Stimulated activated naive CD8-positive, alpha-beta T cell treated with anti-CD3 and anti-CD28 coated beads, Interleukin-15, Interleukin-2, amounts not matched to agents 100 ng/mL and 50 ng/mL, for 24 hours (primary cell): ENCODE measurements around the gene RYR2.

Experiments used
- H3K27ac Mint-ChIP-seq: one replicate; pipeline ENCODE4 v1.8.0; 2021; ENCODE audit warnings: mild to moderate bottlenecking, mixed read lengths
- H3K27me3 Mint-ChIP-seq: one replicate; pipeline ENCODE4 v1.8.0; 2021; ENCODE audit warnings: mixed read lengths
- H3K36me3 Mint-ChIP-seq: one replicate; pipeline ENCODE4 v1.8.0; 2021; ENCODE audit warnings: low read depth, mixed read lengths
- H3K4me1 Mint-ChIP-seq: one replicate; pipeline ENCODE4 v1.8.0; 2021; ENCODE audit warnings: low read depth, mixed read lengths
- H3K4me3 Mint-ChIP-seq: one replicate; pipeline ENCODE4 v1.8.0; 2021; ENCODE audit warnings: mild to moderate bottlenecking, mixed read lengths
- H3K9me3 Mint-ChIP-seq: one replicate; pipeline ENCODE4 v1.8.0; 2021; ENCODE audit warnings: mixed read lengths

Gene RYR2

DNA sequence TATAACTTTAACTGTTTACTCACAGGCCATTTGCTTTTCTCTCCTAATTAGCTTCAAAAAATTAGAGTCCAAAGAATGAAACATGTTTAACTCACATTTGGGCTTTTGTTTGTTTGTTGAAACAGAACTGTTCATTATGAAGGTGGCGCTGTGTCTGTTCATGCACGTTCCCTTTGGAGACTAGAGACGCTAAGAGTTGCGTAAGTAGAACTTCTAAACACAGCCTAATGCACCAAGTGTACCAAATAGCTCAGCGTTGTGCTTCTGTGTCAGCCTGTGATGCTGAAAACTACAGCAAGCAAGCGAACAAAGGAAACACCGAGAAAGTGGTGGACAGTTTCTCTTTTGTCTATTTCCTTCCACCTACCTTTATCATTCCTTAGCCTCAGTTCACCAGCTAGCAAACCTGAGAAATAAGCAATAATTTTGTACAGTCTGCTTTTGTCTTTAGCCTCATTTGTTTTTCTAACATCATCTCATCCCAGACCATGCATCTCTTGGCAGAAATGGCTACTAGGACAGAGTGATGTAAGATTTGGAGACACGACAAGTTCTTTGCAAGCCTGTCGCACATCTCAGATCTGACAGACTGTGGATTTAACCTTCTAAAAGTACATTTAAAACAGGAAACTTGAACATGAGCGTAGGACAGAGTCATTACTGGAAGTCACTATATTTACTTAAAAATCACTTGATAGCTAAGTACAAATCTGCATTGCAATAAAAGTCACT, 375.1 kb downstream of the RYR2 start:
- no peaks in the 10 kb centered on the region for H3K36me3 Mint-ChIP-seq
- no peak overlapping the region for H3K4me3 Mint-ChIP-seq
- H3K9me3 Mint-ChIP-seq: peaks cover 3% of the 10 kb centered on the region
- H3K27ac Mint-ChIP-seq: no peak overlapping the region
- H3K27me3 Mint-ChIP-seq: no peaks in the 10 kb centered on the region
- H3K4me1 Mint-ChIP-seq: no peaks in the 10 kb centered on the region

DNA sequence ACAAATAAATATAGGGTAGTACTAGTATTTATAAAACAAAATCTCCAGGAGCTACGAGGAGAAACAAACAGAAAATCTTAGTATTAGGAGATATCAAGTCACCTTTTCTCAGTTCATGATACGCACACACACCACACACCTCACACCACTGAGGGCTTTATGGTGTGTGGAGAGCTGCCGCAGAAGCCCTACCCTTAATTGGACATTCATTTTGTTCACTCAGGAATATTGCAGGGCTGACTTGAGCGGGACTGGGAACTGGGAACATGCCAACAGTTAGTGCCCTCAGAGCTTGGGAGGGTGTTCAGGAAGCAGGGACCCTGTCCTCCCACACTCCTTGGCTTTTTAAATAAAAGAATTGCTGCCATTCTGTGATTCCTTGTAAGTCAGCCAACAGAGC, 386.8 kb downstream of the RYR2 start:
- H3K27ac Mint-ChIP-seq: no peak overlapping the region
- no peaks in the 10 kb centered on the region for H3K27me3 Mint-ChIP-seq
- no peak overlapping the region for H3K4me3 Mint-ChIP-seq
- no peaks in the 10 kb centered on the region for H3K9me3 Mint-ChIP-seq
- no peaks in the 10 kb centered on the region for H3K4me1 Mint-ChIP-seq
- H3K36me3 Mint-ChIP-seq: no peaks in the 10 kb centered on the region

DNA sequence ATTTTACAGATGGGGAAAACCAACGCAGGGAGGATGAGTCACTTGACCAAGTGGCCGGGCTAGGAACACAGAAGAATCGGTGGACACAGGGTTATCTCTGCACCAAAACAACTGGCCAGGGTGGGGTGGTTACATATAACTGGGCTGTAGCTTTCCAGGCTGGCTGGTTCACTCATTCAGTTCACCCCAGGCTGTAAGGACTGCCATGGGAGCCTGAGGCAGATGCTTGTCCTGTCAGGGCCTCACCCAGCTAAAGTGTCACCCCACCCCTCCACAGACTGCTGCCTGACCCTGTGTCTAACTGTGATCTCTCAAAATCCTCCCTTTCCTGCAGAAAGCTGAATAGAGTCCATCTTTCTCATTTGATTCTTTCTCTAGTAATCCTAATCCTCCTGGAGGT, 387.3 kb downstream of the RYR2 start:
- H3K36me3 Mint-ChIP-seq: no peaks in the 10 kb centered on the region
- H3K4me3 Mint-ChIP-seq: no peak overlapping the region
- H3K9me3 Mint-ChIP-seq: no peaks in the 10 kb centered on the region
- H3K4me1 Mint-ChIP-seq: no peaks in the 10 kb centered on the region
- H3K27ac Mint-ChIP-seq: no peak overlapping the region
- no peaks in the 10 kb centered on the region for H3K27me3 Mint-ChIP-seq

DNA sequence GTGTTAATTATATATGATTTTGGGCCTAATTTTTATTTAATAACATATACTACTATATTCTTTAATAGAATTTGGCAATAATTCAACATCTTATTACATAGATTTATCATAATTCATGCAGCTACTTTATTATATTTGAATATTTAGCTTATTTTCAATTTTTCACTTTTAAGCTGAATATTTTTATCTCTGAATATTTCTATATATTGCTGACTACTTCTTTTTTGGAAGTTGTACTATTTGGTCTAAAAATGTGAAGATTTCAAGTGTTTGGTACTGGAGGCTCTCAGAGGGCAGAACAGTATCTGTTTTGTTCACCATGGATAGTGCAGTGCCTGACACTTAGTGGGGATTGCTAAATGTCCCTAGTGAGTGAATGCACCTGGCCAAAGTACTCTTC, 389.5 kb downstream of the RYR2 start:
- no peaks in the 10 kb centered on the region for H3K36me3 Mint-ChIP-seq
- H3K27ac Mint-ChIP-seq: no peak overlapping the region
- H3K27me3 Mint-ChIP-seq: no peaks in the 10 kb centered on the region
- H3K4me3 Mint-ChIP-seq: no peak overlapping the region
- no peaks in the 10 kb centered on the region for H3K4me1 Mint-ChIP-seq
- H3K9me3 Mint-ChIP-seq: no peaks in the 10 kb centered on the region

DNA sequence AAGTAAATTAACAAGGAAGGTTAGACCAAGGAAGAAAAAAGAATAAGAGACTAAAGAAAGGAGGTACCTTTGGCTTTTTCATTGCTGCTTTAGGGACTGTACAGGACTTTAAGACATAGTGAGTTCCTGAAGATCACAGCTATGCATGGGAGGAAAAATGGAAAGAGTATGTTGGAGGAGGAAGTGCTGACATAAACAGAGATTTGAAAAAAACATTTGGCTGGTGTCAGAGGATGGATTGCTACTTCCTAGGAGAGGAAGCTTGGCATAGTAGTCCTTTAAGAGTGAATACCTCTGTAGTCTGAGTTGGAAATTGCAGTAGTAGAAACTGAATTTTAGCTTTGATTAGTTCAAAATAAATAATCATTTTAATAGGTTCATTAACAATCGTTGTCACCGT, 398.4 kb downstream of the RYR2 start:
- no peaks in the 10 kb centered on the region for H3K27me3 Mint-ChIP-seq
- no peaks in the 10 kb centered on the region for H3K4me1 Mint-ChIP-seq
- no peak overlapping the region for H3K4me3 Mint-ChIP-seq
- no peak overlapping the region for H3K27ac Mint-ChIP-seq
- H3K36me3 Mint-ChIP-seq: no peaks in the 10 kb centered on the region
- no peaks in the 10 kb centered on the region for H3K9me3 Mint-ChIP-seq

DNA sequence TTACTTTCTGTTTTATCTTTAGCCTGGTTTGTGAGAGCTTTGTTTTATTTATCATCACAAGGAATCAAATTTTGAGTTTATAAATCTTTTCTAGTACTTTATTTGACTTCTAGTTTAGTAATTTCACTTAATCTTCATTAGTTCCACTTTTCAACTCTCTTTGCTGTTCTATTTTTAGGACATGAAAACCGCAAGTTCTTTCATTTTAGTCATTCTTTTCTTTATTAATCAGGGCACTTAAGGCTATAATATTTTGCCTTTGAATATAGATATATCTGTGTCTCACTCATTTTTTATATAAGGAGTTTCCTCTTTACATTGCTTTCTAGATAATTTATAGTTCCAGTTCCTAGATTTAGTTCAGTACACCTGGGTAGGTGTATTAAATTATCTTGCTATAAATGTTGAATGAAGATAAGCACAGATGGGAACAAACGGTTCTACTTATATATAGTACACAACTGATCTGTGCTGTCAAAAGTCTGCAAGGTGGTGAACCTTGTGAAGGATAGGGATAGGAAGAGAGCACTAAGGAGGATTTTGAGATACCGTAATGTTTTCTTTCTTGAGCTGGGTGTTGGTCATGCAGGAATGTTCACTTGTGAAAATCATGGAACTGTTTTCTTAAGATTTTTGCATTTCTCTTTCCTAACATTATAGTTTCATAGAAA, 402.3 kb downstream of the RYR2 start:
- Mint-ChIP-seq H3K4me3 (no peak overlapping the region), H3K36me3 (no peaks in the 10 kb centered on the region), H3K4me1 (no peaks in the 10 kb centered on the region), H3K27me3 (no peaks in the 10 kb centered on the region), H3K9me3 (no peaks in the 10 kb centered on the region), H3K27ac (no peak overlapping the region)

DNA sequence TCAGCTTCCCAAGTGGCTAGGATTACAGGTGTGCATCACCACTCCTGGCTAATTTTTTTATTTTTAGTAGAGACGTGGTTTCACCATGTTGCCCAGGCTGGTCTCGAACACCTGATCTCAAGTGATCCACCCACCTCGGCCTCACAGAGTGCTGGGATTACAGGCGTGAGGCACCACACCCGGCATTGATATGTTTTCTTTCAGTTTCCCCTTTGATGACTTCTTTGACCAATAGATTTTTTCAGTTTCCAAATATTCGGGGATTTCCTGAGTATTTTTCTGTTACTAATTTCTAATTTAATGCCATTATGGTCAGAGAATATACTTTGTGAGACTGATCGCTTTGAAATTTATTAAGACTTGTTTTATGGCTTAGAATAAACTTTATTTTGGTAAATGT, 406.1 kb downstream of the RYR2 start:
- Mint-ChIP-seq H3K36me3 (no peaks in the 10 kb centered on the region), H3K4me3 (no peak overlapping the region), H3K4me1 (no peaks in the 10 kb centered on the region), H3K9me3 (no peaks in the 10 kb centered on the region), H3K27ac (no peak overlapping the region), H3K27me3 (peaks cover 6% of the 10 kb centered on the region)

DNA sequence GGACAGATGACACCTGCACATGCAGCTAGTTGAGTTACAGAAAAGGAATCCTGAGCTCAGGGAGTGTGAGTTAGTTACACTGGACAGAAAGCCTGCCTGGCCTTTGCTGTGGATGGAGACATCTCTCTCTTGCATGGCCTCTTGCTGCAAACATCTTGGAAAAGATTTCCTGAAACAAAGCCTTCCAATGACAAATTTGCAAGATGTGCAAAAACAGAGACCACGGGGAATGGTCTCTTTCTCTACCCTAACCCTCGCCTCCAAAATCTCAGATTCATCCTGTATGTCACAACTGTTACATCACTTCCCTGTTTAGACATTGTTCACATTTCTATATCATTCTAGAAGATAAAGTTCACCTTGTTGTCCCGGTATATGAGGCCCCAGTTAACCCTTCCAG, 415.6 kb downstream of the RYR2 start:
- Mint-ChIP-seq H3K27ac (no peak overlapping the region), H3K4me3 (no peak overlapping the region), H3K4me1 (no peaks in the 10 kb centered on the region), H3K36me3 (no peaks in the 10 kb centered on the region), H3K27me3 (peaks cover 3% of the 10 kb centered on the region), H3K9me3 (no peaks in the 10 kb centered on the region)

DNA sequence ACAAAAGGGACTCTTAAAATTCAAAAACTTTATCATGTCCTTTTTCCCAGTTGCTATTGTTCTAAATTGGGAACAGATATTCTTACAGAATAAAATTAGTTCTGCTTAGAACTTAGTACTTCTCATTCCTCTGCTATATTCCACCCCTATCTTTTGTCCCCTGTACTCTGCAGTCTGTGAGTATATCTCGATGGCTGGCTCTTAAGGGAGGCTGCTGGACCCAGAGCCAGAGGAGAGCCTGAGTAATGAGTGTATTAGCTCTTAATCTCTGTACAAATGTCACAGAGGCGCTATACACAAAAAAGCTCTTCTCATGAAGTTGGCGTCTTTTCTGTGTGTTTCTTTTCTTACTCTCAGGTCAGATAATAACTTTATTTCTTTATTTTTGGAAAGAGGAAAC, 425.3 kb downstream of the RYR2 start:
- no peaks in the 10 kb centered on the region for H3K27me3 Mint-ChIP-seq
- H3K27ac Mint-ChIP-seq: no peak overlapping the region
- no peaks in the 10 kb centered on the region for H3K36me3 Mint-ChIP-seq
- H3K9me3 Mint-ChIP-seq: peaks cover 3% of the 10 kb centered on the region
- no peak overlapping the region for H3K4me3 Mint-ChIP-seq
- no peaks in the 10 kb centered on the region for H3K4me1 Mint-ChIP-seq

DNA sequence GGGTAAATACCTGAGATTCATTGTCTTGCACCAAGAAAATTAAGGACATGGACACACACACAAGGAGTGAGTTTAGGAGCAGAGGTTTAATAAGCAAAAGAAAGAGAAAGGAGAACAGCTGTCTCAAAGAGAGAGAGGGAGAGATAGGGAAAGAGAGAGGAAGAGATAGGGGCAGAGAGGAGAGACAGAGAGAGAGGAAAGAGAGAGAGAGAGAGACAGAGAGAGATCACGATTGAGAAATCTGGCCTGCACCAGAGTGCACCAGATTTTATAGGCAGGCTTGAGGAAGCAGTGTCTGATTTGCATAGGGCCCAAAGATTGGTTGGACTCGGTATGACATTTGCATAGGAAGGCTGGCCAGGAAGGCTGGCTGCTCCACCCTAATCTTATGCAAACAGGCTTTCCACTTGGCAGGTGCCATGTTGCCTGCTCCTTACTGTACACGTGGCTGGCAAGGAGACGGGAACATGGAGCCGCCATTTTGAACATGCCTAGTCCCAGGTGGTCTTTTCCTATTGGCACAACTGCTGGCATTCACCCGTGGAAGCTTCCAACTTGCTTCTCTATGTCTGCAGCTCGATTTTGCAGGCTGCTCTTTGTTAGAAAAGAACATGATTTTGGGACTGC, 428.8 kb downstream of the RYR2 start:
- Mint-ChIP-seq H3K4me3 (no peak overlapping the region), H3K27me3 (peaks cover 2% of the 10 kb centered on the region), H3K9me3 (peaks cover 3% of the 10 kb centered on the region), H3K27ac (no peak overlapping the region), H3K36me3 (no peaks in the 10 kb centered on the region), H3K4me1 (no peaks in the 10 kb centered on the region)

DNA sequence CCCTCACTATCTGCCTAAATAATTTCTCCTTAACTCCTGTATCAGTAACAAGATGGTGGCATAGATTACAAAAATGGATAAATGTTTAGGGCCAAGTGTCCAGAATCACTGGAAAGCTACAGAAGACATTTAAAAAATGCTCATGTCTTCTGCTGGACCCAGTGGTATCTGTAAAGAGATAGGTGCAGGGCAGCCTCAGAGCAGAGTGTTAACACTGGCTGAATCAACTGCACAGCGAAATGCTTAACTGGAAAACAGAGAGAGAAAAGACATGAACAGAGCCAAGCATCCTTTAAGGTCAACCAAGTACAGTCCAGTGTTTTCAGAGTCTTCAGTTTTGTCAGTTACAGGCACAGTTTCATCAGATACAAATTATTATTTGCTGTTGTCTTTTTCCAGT, 429.4 kb downstream of the RYR2 start:
- no peaks in the 10 kb centered on the region for H3K4me1 Mint-ChIP-seq
- no peak overlapping the region for H3K4me3 Mint-ChIP-seq
- H3K36me3 Mint-ChIP-seq: no peaks in the 10 kb centered on the region
- peaks cover 3% of the 10 kb centered on the region for H3K9me3 Mint-ChIP-seq
- H3K27ac Mint-ChIP-seq: no peak overlapping the region
- peaks cover 4% of the 10 kb centered on the region for H3K27me3 Mint-ChIP-seq

DNA sequence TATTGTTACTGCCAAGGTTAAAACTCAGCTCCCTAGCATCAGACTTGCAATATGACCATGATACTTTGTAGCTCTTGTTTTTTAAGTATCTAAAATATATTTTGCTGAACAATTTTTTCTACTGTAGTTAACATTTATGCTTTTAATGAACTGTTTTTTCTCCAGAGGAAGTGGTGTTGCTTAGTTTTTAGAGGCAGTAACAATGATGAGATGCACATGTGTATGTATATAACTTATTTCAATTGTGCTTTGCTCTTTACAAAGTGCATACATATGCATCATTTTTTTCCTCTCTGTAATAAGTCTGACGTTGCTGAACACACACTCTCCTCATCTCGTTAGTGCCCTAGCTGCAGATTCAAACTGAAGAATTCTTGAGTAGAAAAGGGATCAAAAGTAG, 430.0 kb downstream of the RYR2 start:
- no peaks in the 10 kb centered on the region for H3K36me3 Mint-ChIP-seq
- peaks cover 3% of the 10 kb centered on the region for H3K9me3 Mint-ChIP-seq
- peaks cover 4% of the 10 kb centered on the region for H3K27me3 Mint-ChIP-seq
- no peak overlapping the region for H3K27ac Mint-ChIP-seq
- no peaks in the 10 kb centered on the region for H3K4me1 Mint-ChIP-seq
- H3K4me3 Mint-ChIP-seq: no peak overlapping the region

DNA sequence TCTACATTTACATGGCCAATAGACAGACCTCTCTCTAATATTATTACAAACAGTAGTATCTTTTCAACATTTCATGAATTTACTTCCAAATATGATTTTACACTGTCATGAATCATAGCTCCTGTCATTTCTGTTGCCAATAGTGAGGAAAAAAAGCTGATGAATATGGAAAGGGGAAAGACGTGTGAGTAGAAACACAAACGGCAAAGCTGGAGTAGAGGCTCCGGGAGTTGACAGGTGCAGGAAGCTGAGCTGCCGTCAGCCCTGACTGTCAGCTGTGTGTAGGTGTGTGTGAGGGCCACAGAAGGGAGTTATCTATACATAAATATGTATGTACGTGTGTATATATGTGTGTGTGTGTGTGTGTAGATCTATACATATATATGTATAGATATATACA, 431.9 kb downstream of the RYR2 start:
- H3K27me3 Mint-ChIP-seq: peaks cover 4% of the 10 kb centered on the region
- no peaks in the 10 kb centered on the region for H3K36me3 Mint-ChIP-seq
- H3K4me1 Mint-ChIP-seq: no peaks in the 10 kb centered on the region

DNA sequence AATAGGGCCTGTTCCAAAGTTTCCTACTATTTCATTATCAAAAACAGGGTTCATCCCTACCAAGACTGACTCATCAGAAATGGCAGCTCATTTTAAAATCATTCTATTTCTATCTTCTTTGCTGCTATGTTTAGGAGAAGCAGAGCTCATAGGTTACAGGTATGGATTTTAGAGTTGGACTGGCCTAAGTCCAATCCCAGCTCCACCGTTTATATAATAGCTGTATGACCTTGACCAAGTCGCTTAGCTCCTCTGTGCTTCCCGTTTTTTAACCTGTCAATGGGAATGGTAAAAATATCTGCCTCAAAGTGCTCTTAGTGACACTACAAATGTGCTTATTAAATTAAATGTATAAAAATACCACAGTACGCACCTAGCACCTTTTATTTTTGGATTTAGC, 436.1 kb downstream of the RYR2 start:
- peaks cover 2% of the 10 kb centered on the region for H3K9me3 Mint-ChIP-seq
- H3K36me3 Mint-ChIP-seq: no peaks in the 10 kb centered on the region
- H3K27me3 Mint-ChIP-seq: peaks cover 4% of the 10 kb centered on the region
- no peak overlapping the region for H3K4me3 Mint-ChIP-seq
- H3K4me1 Mint-ChIP-seq: no peaks in the 10 kb centered on the region
- H3K27ac Mint-ChIP-seq: no peak overlapping the region

More for the DNA sequence above, 431.9 kb downstream of the RYR2 start:
- Mint-ChIP-seq H3K4me3 (no peak overlapping the region), H3K27ac (no peak overlapping the region), H3K9me3 (peaks cover 3% of the 10 kb centered on the region)

DNA sequence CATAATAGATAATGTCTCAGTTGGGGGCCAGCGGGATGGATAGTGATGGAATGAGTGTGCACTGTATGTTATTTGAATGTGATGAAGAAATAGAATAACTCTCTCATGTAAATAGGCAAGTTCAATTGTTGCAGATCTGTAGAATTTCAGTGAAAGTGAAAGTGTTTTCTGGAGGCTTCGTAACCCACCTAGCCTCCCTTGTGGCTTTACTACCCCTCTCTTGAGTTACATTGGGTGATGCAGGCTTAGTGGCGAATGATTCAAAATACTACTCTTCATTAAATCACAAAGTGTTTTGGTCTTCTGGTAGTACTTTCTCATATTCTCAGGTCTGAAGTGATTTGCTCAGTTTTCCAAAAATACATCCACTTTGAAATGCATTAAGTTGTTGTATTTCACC, 436.9 kb downstream of the RYR2 start:
- H3K4me1 Mint-ChIP-seq: no peaks in the 10 kb centered on the region
- H3K27ac Mint-ChIP-seq: no peak overlapping the region
- H3K27me3 Mint-ChIP-seq: peaks cover 4% of the 10 kb centered on the region

More for the DNA sequence above, 436.9 kb downstream of the RYR2 start:
- Mint-ChIP-seq H3K36me3 (no peaks in the 10 kb centered on the region), H3K9me3 (peaks cover 3% of the 10 kb centered on the region), H3K4me3 (no peak overlapping the region)
